DND-41 (cell line): ENCODE results near the gene ATXN2.

ENCODE experiments used
- EZH2 ChIP-seq: IDR thresholded peaks from 3 replicates; pipeline ENCODE4 v1.6.1; 2012; ENCODE audit warnings: borderline replicate concordance, low read depth, mild to moderate bottlenecking, moderate library complexity, low read length, inconsistent platforms; ENCODE audit not compliant: severe bottlenecking
- TF ChIP-seq, protein P1 (sequence below): IDR thresholded peaks from 2 replicates; pipeline ENCODE4 v1.5.1; 2012; ENCODE audit warnings: borderline replicate concordance, low read length, moderate library complexity, mild to moderate bottlenecking; ENCODE audit not compliant: poor library complexity, severe bottlenecking; ENCODE audit errors: extremely low read depth

DNA sequence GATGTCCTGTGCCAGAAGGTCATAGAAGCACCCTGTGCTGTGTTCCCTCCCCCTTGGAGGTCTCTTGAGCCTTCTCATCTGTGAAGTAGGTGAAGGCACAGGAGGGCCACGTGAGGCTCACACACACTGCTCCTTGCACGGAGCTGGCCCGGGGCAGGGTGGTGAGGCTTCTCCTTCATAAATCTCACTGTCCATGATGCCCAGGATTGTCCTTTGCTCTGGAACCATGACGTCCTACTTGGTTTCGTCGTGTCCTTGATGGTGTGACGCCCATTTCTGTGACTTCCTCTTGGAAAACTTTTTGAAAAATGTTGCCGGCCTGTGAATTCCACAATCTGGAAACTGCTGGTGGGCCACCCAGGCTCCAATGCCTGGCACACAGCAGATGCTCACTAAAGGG is 159.0 kb downstream of the ATXN2 start:
- TF ChIP-seq, protein P1, sequence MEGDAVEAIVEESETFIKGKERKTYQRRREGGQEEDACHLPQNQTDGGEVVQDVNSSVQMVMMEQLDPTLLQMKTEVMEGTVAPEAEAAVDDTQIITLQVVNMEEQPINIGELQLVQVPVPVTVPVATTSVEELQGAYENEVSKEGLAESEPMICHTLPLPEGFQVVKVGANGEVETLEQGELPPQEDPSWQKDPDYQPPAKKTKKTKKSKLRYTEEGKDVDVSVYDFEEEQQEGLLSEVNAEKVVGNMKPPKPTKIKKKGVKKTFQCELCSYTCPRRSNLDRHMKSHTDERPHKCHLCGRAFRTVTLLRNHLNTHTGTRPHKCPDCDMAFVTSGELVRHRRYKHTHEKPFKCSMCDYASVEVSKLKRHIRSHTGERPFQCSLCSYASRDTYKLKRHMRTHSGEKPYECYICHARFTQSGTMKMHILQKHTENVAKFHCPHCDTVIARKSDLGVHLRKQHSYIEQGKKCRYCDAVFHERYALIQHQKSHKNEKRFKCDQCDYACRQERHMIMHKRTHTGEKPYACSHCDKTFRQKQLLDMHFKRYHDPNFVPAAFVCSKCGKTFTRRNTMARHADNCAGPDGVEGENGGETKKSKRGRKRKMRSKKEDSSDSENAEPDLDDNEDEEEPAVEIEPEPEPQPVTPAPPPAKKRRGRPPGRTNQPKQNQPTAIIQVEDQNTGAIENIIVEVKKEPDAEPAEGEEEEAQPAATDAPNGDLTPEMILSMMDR, result no peak
- no peak for TF ChIP-seq EZH2
